Measurements from ENCODE around the gene TFCP2.
A peak's percentile ranks its signal among the peaks of the same experiment; 100 is the strongest.
"Not testable (repeated sequence)": the region's sequence is repeated elsewhere in the genome, so short reads cannot be mapped to it uniquely, and the experiment has no call there.

The TFCP2 gene

GRCh38 chr12:51082561-51083125 lies 90.3 kb downstream of the TFCP2 start:
- no peak for DNase-seq (ENCODE audit: low read depth in 2 of 2)

GRCh38 chr12:51081421-51081820 lies 91.5 kb downstream of the TFCP2 start:
- no peak for DNase-seq (ENCODE audit: low read depth in 2 of 2)

- no peak for DNase-seq (ENCODE audit: low read depth in 2 of 2)
Measured at GRCh38 chr12:51080136-51080535, 92.8 kb downstream of the TFCP2 start.

DNA sequence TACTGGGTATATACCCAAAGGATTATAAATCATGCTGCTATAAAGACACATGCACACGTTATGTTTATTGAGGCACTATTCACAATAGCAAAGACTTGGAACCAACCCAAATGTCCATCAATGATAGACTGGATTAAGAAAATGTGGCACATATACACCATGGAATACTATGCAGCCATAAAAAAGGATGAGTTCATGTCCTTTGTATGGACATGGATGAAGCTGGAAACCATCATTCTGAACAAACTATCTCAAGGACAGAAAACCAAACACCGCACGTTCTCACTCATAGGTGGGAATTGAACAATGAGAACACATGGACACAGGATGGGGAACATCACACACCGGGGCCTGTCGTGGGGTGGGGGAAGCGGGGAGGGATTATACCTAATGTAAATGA lies 94.1 kb downstream of the TFCP2 start:
- DNase-seq (ENCODE audit: low read depth in 2 of 2), result not testable (repeated sequence)

DNA sequence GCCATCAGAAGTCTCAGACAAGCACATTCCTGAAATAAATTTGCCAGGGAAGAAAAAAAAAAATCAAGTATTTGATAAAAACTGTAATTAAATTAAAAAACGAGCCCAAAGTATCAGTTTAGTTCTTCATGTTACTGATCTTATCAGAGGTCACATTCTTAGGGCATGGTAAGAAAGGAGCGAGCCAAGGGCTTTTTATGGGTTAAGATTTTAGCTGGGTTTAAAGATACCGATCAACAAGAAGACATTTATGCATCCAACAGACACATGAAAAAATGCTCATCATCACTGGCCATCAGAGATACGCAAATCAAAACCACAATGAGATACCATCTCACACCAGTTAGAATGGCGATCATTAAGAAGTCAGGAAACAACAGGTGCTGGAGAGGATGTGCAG lies 94.6 kb downstream of the TFCP2 start:
- not testable (repeated sequence) for DNase-seq (ENCODE audit: low read depth in 2 of 2)

DNA sequence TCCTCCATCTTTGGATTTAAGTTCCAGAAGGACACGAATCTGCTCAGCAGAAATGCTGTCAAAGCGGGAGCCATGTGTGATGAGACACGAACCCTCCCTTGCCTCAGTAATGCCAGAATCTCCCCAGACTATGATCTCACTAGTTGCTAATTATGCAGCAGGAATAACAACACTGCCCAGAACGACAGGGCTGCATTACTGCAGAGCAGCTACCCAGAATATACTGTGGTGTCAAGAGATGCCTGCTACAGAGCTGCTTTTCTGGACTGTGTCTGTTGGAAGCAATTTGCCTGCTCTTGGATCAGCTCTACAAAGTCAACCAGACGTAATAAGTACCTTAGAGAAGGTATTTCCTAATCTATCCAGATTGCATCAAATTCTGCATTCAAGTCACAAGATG lies 95.0 kb downstream of the TFCP2 start:
- DNase-seq (ENCODE audit: low read depth in 2 of 2), result no peak

DNA sequence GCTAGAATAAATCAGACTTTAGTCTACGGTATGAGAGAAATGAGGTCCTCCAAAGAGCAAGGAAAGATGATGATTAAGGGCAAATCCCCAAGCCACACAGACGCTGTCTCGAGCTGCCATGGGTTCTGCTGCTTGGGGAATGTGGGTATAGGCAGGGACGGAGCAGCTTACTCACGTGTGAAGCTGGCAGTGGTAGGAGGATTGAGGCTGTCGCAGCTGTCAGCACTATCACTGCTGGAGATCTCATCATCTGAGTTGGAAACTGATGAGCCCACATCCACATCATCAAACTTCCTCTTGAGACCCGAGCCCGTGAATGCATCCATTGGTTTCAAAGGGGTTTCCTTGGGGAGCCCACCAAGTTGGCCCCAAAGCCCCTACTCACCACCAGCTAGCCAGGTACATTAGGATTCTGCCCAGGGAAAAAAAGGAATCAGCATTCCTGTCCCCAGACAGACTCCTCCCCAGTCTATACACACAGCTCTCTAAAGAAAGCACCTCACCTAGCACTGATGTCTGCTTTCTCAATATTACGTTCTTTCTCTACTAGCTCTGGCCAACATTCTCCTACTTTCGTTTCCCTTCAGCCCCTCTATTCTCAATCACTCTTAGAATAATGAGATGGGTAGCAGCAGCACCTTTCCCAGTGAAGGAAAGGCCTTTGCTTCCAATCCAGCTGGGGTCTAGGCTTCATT lies 96.6 kb downstream of the TFCP2 start:
- no peak for DNase-seq (ENCODE audit: low read depth in 2 of 2)

- no peak for DNase-seq (ENCODE audit: low read depth in 2 of 2)
Measured at GRCh38 chr12:51075390-51075789, 97.5 kb downstream of the TFCP2 start.

DNA sequence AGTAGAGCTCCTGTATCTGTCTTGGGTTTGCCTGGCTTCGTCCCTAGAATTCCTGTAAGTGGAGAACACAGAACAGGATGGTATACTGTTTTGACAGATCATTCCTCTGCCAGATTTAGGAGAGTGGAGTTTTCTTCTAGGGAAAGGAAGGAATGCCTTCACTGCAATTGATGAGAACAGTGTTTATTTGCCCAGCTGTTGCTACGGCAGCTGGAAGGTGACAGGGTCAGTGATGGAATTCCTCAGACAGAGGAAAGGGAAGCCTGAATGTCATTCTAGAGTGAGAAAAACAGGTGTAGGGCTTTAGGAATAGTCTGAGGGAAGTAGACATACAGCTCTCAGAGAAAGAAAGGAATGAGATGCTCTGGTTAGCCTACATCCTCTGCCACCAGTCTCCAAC lies 101.3 kb downstream of the TFCP2 start:
- DNase-seq (ENCODE audit: low read depth in 2 of 2), result no peak

DNA sequence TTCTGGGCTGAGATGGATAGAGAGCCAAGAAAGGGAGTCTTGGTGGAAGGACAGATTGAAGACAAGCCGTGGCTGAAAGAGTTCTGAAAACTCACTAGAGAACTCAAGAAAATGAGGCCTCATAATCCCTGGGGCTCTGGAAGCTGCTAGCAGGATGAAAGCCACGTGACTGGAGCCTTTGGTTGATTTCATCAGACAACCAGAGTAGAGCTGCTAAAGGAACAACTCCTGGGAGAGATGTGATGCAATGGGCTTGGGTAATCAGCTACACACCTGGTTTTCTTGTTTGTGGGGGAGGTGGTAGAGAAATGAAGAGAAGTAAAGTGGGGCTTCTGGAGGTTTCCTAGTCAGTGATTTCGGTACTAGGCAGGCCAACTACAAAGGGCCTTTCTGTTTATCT lies 102.9 kb downstream of the TFCP2 start:
- DNase-seq (ENCODE audit: low read depth in 2 of 2), result no peak

- no peak for DNase-seq (ENCODE audit: low read depth in 2 of 2)
Measured at GRCh38 chr12:51067771-51068170, 105.2 kb downstream of the TFCP2 start.

- no peak for DNase-seq (ENCODE audit: low read depth in 2 of 2)
Measured at GRCh38 chr12:51067229-51067628, 105.7 kb downstream of the TFCP2 start.

- DNase-seq (ENCODE audit: low read depth in 2 of 2), result no peak
Measured at GRCh38 chr12:51065530-51065929, 107.4 kb downstream of the TFCP2 start.

DNA sequence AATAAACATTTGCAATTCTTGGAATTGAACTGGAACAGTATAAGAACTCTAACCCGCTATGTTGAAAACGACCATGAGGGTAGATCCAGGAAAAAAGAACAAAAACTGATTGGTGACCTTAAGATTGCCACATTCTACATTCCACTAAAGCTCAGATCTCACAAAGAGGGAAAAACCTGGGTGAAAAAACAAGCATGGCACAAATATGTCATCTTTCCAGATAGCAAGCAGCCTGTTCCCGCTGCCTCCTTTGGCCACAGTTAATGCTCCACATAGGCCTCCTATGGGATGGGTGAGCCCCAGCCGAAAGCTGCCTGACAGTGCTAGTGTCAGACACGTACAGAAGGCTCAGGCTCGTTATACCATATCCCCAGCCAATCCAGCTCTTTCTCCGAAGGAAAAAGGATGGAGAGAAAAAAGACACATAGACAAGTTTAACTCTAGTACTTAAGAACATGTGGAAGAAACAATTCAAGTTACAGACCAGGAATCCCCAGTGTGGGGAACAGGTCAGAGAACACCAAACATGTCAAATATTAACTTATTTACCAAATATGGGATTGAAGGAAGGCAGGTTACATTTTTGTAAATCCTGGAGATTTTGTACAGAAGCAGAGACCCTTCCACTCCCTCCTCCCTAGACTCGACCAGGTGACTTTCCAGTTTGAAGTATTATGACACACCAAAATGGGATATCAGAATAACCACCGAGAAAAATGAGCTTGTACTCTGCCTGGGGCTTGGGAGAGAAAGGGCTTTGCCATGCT lies 110.1 kb downstream of the TFCP2 start:
- DNase-seq (ENCODE audit: low read depth in 2 of 2), result no peak

- DNase-seq (ENCODE audit: low read depth in 2 of 2), result no peak
Measured at GRCh38 chr12:51059086-51059485, 113.8 kb downstream of the TFCP2 start.

- DNase-seq (ENCODE audit: low read depth in 2 of 2), result no peak
Measured at GRCh38 chr12:51056242-51056641, 116.7 kb downstream of the TFCP2 start.

GRCh38 chr12:51055060-51055459 lies 117.9 kb downstream of the TFCP2 start:
- DNase-seq (ENCODE audit: low read depth in 2 of 2), result no peak

DNA sequence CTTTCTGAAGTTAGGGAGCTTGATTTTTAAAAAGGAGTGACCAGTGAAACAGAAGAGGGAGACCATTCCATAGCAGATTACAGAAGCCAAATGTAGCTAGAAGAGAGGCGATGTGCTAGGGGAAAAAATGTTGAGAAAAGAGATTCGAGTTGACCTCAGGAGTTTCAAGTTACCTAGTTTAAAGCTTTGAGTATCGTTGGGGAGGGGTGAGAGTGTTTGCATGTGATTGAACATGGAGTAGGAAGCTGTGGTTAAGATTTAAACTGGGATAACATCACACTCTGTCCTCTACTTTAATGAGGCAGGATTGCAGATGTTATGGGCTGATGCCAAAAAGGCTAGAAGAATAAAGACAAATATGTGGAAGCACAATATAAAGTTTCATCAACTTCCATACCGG lies 121.1 kb downstream of the TFCP2 start:
- DNase-seq (ENCODE audit: low read depth in 2 of 2), result no peak

GRCh38 chr12:51049525-51049924 lies 123.4 kb downstream of the TFCP2 start:
- no peak for DNase-seq (ENCODE audit: low read depth in 2 of 2)

DNA sequence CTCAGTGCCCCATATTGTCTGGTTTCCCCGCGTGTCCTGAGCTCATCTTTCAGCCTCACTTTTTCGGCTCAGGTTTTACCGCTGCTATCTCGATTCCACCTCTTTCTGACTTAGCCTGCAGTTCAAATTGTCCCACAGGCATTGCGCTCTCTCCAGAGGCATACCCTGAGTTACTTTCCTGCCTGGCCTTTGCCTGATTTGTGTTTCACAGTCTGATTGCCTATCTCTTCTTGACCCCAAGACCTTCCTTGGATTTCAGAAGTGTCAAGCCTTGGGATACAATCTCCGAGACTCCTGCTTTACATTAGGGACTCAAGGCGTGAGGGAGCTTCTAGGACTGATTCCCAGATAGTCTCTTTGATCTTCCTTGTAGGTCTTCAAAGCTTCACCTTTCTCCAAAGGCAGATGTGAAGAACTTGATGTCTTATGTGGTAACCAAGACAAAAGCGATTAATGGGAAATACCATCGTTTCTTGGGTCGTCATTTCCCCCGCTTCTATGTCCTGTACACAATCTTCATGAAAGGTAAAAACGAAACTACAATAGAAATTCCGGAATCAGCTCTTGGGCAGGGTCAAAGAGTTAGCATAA lies 124.2 kb downstream of the TFCP2 start:
- DNase-seq (ENCODE audit: low read depth in 2 of 2), result no peak

GRCh38 chr12:51047655-51048540 lies 125.0 kb downstream of the TFCP2 start, which contains the start of gene LETMD1:
Gene LETMD1, plus strand, starts transcription at chr12:51048327. Its CDS starts 30 bp downstream, at chr12:51048357.
- DNase-seq (ENCODE audit: low read depth in 2 of 2), result peak; percentile 73 to 85

Data from activated CD8-positive, alpha-beta memory T cell treated with anti-CD3 and anti-CD28 coated beads for 4 hours (primary cell).